HG03565 (cell line): ENCODE data around the gene TAF1C.

Experiments used
- ATAC-seq: cut with Tn5 transposase; IDR thresholded peaks from one replicate; pipeline ENCODE4 v1.9.1; 2021; ENCODE audit warnings: mild to moderate bottlenecking, moderate library complexity; ENCODE audit not compliant: unreplicated experiment

TAF1C gene

DNA sequence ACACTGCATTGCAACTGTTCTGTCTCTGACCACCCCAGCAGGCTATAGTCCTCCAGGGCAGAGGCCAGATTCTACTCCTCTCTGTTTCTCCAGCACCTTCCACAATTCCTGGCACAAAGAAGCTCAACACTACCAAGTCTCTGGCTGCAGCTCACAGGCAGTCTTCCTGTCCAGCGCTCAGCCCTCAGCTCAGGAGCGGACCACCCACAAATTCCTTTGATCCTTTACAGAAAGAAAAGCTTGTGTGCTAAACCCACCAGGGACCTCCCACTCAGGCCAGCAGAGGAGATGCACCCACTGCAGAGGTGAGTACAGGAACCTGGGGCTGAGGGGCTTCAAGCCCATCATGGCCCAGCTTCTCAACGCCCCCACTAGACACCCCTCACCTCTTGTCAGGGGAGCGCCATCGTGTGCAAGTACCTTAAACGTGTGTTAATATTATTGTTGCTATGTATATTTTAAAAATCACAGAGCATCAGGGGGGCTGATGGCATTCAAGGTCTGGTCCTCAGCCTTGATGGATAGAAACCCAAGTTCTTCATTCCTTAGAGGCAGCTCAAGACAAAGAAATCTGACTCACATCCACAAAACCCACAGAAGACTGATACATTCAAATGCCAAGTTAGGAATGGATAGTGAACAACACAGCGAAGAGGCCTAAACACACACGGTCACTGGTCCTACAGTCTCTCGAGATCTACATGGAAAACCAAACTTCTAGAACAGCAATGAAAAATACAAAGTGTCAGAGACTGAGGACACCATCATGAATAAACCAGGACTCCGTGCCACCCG, 50.3 kb downstream of the TAF1C start:
- no peak for ATAC-seq

DNA sequence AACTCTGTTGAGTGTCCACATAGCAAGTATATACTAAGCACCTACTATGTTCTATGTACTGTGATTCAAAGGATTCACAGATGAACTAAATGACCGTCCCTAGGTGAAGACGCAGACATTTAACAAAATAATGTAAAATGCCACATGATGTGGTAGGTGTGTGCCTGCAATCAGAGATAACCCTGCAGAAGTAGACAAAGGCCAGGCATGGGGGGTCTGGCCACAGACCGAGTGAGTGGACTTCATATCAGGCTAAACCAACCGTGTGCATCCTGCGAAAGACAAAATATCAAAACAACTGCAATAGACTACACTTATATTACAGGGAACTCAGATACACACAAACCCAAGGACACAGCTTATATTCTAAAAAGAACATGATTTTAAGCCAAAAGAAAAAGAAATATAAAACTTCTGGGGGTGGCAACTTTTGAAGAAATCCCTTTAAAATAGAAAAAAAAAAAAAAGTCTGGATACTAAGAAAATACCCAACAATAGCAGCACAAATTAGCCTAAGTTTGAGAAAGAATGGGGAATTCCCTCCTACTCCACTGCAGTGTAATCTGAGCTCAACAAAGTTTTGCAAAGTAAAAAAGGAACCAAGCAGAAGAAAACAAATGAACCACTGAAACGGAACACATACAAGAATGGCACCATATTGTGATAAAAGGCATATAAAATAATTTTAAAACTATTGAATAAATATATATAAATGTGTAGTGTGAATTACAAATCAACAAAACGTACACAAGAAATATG, 54.2 kb downstream of the TAF1C start:
- ATAC-seq = no peak

DNA sequence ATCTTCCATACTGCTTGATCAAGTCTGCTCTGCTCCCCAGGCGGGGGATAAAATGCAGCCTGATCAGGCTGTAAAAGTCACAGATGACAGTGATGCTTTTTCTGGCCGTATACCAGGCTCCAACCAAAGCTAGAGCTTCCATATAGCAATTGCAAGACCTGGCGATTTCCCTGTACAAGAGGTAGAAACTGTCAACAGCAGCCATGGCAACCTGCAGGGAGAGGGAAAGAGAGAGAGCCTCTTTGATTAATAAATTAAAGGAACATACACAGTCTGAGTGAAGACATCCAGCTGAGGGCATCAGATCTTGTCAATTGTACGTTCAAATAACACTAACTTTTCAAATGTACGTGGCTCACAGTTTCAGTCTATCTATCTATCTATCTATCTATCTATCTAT, 55.7 kb downstream of the TAF1C start:
- no peak for ATAC-seq
